Measurements from ENCODE around the gene FRAS1. TPM values are rescaled to one million over a fixed set of nuclear protein-coding genes. Genes with fewer than 3 reads are reported as not detected.
"Not testable (repeated sequence)": the region's sequence is repeated elsewhere in the genome, so short reads cannot be mapped to it uniquely, and the experiment has no call there.

FRAS1 gene
- total and polyA plus RNA-seq, 5 experiments from 2014 or later = 0.02 to 0.06 TPM; not detected in 3

DNA sequence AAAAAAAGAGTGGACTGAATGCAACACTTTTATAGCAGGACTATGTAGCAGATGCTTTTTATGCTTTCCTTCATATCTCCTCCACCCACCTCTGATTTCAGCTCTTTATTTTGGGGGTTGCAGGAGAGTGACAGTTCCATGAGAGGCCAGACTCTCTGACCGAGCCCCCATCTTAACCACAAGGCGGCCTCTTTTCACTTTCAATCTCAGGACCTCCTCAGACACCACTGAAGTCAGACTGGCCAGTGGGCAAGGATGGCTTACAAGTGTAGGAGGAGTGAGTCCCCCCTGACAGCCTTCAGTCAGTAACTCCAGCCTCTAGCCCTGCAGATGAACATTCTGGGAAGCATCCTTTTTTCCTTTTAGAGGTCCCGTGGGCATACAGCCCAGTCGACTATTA, 140.8 kb downstream of the FRAS1 start:
- Mint-ChIP-seq H3K9me3 (peaks cover 0 to 9% (median 4%) of the 10 kb centered on the region in 9 donors), H3K4me3 (no peak overlapping the region), H3K36me3 (peaks cover 0 to 4% (median 0%) of the 10 kb centered on the region in 3 donors), H3K4me1 (no peaks in the 10 kb centered on the region), H3K27me3 (peaks cover 1 to 12% (median 8%) of the 10 kb centered on the region in 5 donors), H3K27ac (peak overlapping the region in 1 of 10 donors; percentile 51)
- no peak for DNase-seq
- POLR2A ChIA-PET = no interaction called here
- ATAC-seq = no peak

DNA sequence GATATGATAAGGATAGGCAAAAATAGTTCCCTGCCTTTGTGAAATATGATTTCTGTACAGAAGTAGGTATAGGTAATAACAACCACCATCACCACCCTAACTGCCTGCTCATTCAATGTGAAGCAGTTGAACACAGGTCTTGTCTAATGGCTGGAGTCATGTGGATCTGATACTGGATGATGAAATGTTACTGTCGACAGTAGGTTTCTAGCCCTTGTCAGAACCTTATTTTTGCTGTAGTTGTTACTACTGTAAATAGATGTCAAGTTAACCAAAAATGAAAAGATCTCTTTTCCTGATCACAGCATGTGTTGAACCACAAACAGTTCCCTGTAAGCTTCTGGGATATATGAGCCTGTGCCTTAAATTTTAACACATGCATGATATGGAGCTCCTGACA, 142.9 kb downstream of the FRAS1 start:
- H3K36me3 Mint-ChIP-seq = peaks cover 0 to 4% (median 0%) of the 10 kb centered on the region in 3 donors
- no peak overlapping the region for H3K27ac Mint-ChIP-seq
- H3K9me3 Mint-ChIP-seq = peaks cover 0 to 3% (median 0%) of the 10 kb centered on the region in 9 donors
- POLR2A ChIA-PET = no interaction called here
- H3K4me3 Mint-ChIP-seq = no peak overlapping the region
- no peak for DNase-seq
- H3K27me3 Mint-ChIP-seq = peaks cover 4 to 16% (median 6%) of the 10 kb centered on the region in 5 donors
- no peak for ATAC-seq
- no peaks in the 10 kb centered on the region for H3K4me1 Mint-ChIP-seq

- H3K36me3 Mint-ChIP-seq = peaks cover 0 to 4% (median 0%) of the 10 kb centered on the region in 3 donors
- peaks cover 4 to 16% (median 12%) of the 10 kb centered on the region in 5 donors for H3K27me3 Mint-ChIP-seq
- no peak overlapping the region for H3K27ac Mint-ChIP-seq
- POLR2A ChIA-PET = no interaction called here
- peaks cover 0 to 3% (median 0%) of the 10 kb centered on the region in 9 donors for H3K9me3 Mint-ChIP-seq
- DNase-seq (no peak), ATAC-seq (no peak)
- no peaks in the 10 kb centered on the region for H3K4me1 Mint-ChIP-seq
- H3K4me3 Mint-ChIP-seq = no peak overlapping the region
Observed at GRCh38 chr4:78200949-78201348, 143.8 kb downstream of the FRAS1 start.

DNA sequence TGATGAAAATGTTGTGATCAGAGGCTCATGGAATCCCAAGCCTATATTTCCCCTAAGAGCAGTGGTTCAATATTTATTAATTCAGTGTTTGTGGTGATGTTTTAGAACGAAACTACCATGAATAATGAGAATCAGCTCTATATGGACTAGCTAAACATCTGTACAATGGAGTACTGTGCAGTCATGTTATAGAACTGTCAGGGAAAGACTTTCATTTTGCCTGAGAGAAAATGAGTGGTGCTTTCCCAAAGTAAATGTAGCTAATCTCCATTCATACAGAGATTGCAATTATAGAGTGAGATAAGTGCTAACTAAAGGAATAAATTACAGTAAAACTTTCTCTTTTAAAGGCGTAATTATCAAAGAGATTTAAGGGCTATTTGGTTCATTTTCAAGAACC, 147.1 kb downstream of the FRAS1 start:
- ATAC-seq (no peak), DNase-seq (no peak)
- Mint-ChIP-seq H3K4me3 (no peak overlapping the region), H3K36me3 (no peaks in the 10 kb centered on the region), H3K27ac (no peak overlapping the region), H3K4me1 (no peaks in the 10 kb centered on the region), H3K9me3 (no peaks in the 10 kb centered on the region), H3K27me3 (peaks cover 3 to 15% (median 7%) of the 10 kb centered on the region in 5 donors)
- POLR2A ChIA-PET = no interaction called here

GRCh38 chr4:78205591-78205990, 148.5 kb downstream of the FRAS1 start:
- H3K27me3 Mint-ChIP-seq = peaks cover 3 to 28% (median 7%) of the 10 kb centered on the region in 5 donors
- no peaks in the 10 kb centered on the region for H3K9me3 Mint-ChIP-seq
- H3K36me3 Mint-ChIP-seq = no peaks in the 10 kb centered on the region
- H3K27ac Mint-ChIP-seq = peak overlapping the region in 1 of 10 donors; percentile 33
- DNase-seq = no peak
- H3K4me1 Mint-ChIP-seq = no peaks in the 10 kb centered on the region
- ATAC-seq = no peak
- POLR2A ChIA-PET = interaction anchor here (0.6 kb wide), 1 partner anchor 226 kb away, joined by 3 read pairs; no protein-coding TSS in a partner anchor
- H3K4me3 Mint-ChIP-seq = no peak overlapping the region

DNA sequence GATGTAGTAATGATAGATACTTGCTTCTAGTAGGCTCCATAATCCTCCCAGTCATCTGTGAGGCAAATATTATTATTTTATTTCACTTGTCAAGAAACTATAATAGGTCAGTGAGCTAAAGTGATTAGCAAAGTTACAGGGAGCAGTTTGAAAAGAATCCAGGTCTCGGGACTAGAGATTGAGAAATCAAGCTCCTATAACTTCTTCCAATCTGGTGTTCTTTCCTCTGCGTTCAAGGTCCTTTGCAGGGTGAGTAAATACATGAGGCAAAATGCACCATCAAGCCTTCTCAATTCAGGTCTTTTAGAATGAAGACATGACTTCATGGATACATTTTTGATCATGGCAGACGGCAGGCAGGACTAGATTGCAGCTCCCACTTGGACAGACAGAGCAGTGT, 150.4 kb downstream of the FRAS1 start:
- Mint-ChIP-seq H3K27me3 (peaks cover 3 to 33% (median 9%) of the 10 kb centered on the region in 5 donors), H3K9me3 (peaks cover 0 to 1% (median 0%) of the 10 kb centered on the region in 9 donors), H3K27ac (no peak overlapping the region), H3K36me3 (no peaks in the 10 kb centered on the region), H3K4me1 (no peaks in the 10 kb centered on the region), H3K4me3 (no peak overlapping the region)
- DNase-seq = no peak
- POLR2A ChIA-PET = no interaction called here
- ATAC-seq = no peak

DNA sequence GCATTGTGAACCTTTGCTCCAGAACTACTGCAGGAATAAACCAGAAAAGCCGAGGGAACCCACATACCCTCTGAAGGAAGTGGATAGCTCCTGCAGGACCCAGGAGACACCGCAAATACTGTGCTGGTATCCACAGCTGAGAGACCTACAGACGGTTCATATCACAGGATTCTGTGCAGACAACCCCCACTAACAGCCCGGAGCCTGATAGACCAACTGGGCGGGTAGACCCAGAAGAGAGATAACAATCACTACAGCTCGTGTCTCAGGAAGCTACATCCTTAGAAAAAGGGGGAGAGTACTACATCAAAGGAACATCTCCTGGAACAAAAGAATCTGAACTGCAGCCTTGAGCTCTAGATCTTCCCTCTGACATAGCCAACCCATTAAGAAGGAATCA, 150.8 kb downstream of the FRAS1 start:
- POLR2A ChIA-PET = no interaction called here
- no peaks in the 10 kb centered on the region for H3K36me3 Mint-ChIP-seq
- ATAC-seq = no peak

GRCh38 chr4:78208896-78209295, 151.8 kb downstream of the FRAS1 start:
- H3K27me3 Mint-ChIP-seq = peaks cover 3 to 33% (median 7%) of the 10 kb centered on the region in 5 donors
- DNase-seq, H3K4me3 Mint-ChIP-seq, H3K9me3 Mint-ChIP-seq, H3K4me1 Mint-ChIP-seq, POLR2A ChIA-PET, H3K27ac Mint-ChIP-seq, ATAC-seq, H3K36me3 Mint-ChIP-seq: not testable (repeated sequence)

More for the DNA sequence above, 150.8 kb downstream of the FRAS1 start:
- H3K27me3 Mint-ChIP-seq = peaks cover 3 to 33% (median 7%) of the 10 kb centered on the region in 5 donors
- peaks cover 0 to 1% (median 0%) of the 10 kb centered on the region in 9 donors for H3K9me3 Mint-ChIP-seq
- no peak for DNase-seq
- H3K27ac Mint-ChIP-seq = no peak overlapping the region
- no peak overlapping the region for H3K4me3 Mint-ChIP-seq
- no peaks in the 10 kb centered on the region for H3K4me1 Mint-ChIP-seq

GRCh38 chr4:78210694-78211410, 153.7 kb downstream of the FRAS1 start:
- Mint-ChIP-seq H3K36me3 (no peaks in the 10 kb centered on the region), H3K27ac (no peak overlapping the region), H3K9me3 (peaks cover 0 to 1% (median 0%) of the 10 kb centered on the region in 9 donors), H3K27me3 (peaks cover 2 to 18% (median 4%) of the 10 kb centered on the region in 5 donors), H3K4me3 (no peak overlapping the region), H3K4me1 (no peaks in the 10 kb centered on the region)
- POLR2A ChIA-PET = no interaction called here
- ATAC-seq (no peak), DNase-seq (no peak)

DNA sequence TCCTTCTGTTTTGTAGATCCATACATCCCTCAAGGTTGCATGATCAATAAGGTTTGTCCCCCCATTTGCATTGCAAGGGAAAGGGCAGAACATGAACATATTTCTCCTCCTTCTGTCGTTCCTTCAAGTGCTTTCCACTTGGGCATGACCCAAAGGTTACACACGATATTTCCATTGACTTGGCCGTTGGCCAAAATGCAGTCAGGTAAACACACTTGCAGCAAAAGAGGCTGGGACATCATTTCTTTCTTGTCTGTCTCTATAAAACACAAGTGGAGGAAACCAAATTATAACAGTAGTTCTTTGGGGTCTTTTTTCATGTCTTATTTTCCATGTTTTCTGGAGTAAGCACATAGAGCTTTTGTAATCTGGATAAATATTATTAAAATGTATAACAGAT, 156.1 kb downstream of the FRAS1 start:
- H3K36me3 Mint-ChIP-seq = no peaks in the 10 kb centered on the region
- ATAC-seq = no peak
- DNase-seq = no peak
- H3K27ac Mint-ChIP-seq = no peak overlapping the region
- peaks cover 0 to 1% (median 0%) of the 10 kb centered on the region in 9 donors for H3K9me3 Mint-ChIP-seq
- H3K4me1 Mint-ChIP-seq = no peaks in the 10 kb centered on the region
- POLR2A ChIA-PET = no interaction called here
- H3K27me3 Mint-ChIP-seq = peaks cover 0 to 18% (median 3%) of the 10 kb centered on the region in 5 donors
- no peak overlapping the region for H3K4me3 Mint-ChIP-seq

- H3K4me3 Mint-ChIP-seq = no peak overlapping the region
- ATAC-seq (no peak), DNase-seq (no peak)
- peaks cover 0 to 18% (median 3%) of the 10 kb centered on the region in 5 donors for H3K27me3 Mint-ChIP-seq
- no peak overlapping the region for H3K27ac Mint-ChIP-seq
- no peaks in the 10 kb centered on the region for H3K4me1 Mint-ChIP-seq
- H3K36me3 Mint-ChIP-seq = no peaks in the 10 kb centered on the region
- POLR2A ChIA-PET = no interaction called here
- H3K9me3 Mint-ChIP-seq = peaks cover 0 to 1% (median 0%) of the 10 kb centered on the region in 9 donors
Observed at GRCh38 chr4:78214078-78214477, 157.0 kb downstream of the FRAS1 start.

DNA sequence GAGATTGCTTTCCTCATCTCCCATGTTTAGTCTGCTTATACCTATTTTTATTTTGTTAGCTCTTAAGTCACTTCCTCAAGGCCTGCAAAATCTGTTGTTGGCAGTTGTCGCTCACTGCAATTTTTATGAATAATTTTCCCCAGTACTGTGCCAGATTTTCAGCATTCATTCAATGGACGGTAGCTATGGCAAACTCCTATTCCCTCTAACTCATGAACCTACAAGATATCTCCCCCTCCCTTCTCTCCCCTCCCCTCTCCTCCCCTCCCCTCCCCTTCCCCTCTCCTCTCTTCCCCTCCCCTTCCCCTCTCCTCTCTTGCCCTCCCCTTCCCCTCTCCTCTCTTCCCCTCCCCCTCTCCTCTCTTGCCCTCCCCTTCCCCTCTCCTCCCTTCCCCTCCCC, 160.4 kb downstream of the FRAS1 start:
- DNase-seq (no peak), ATAC-seq (no peak)
- POLR2A ChIA-PET = no interaction called here
- Mint-ChIP-seq H3K4me3 (no peak overlapping the region), H3K36me3 (no peaks in the 10 kb centered on the region), H3K27ac (no peak overlapping the region), H3K9me3 (no peaks in the 10 kb centered on the region), H3K27me3 (peaks cover 0 to 12% (median 2%) of the 10 kb centered on the region in 5 donors), H3K4me1 (no peaks in the 10 kb centered on the region)

- Mint-ChIP-seq H3K27ac (no peak overlapping the region), H3K27me3 (peaks cover 0 to 15% (median 5%) of the 10 kb centered on the region in 5 donors), H3K4me1 (no peaks in the 10 kb centered on the region), H3K36me3 (no peaks in the 10 kb centered on the region), H3K4me3 (no peak overlapping the region), H3K9me3 (no peaks in the 10 kb centered on the region)
- ATAC-seq (no peak), DNase-seq (no peak)
- POLR2A ChIA-PET = no interaction called here
Observed at GRCh38 chr4:78218260-78218659, 161.1 kb downstream of the FRAS1 start.

- peaks cover 0 to 17% (median 5%) of the 10 kb centered on the region in 5 donors for H3K27me3 Mint-ChIP-seq
- H3K4me1 Mint-ChIP-seq = no peaks in the 10 kb centered on the region
- H3K27ac Mint-ChIP-seq = no peak overlapping the region
- H3K36me3 Mint-ChIP-seq = no peaks in the 10 kb centered on the region
- ATAC-seq = no peak
- H3K4me3 Mint-ChIP-seq = no peak overlapping the region
- DNase-seq = no peak
- no peaks in the 10 kb centered on the region for H3K9me3 Mint-ChIP-seq
- POLR2A ChIA-PET = no interaction called here
Observed at GRCh38 chr4:78219825-78220224, 162.7 kb downstream of the FRAS1 start.

All from naive thymus-derived CD8-positive, alpha-beta T cell (primary cell).